Natural killer cell treated with Interleukin-12 subunit alpha and Interleukin-12 subunit beta and Interleukin-15 and Interleukin-18, amount 100 ng/mL, for 72 hours (primary cell): ENCODE measurements around the gene STAP2. TPM values are rescaled to one million over a fixed set of nuclear protein-coding genes. Genes with fewer than 3 reads are reported as not detected.

Source experiments
- ATAC-seq, 2 donors: fragments of 150-1000 bp; cut with Tn5 transposase in 1 of 2; sonication (Bioruptor Pico), chemical (Tn5 transposase) in 1 of 2; 2 replicates each; pipeline ENCODE4 v1.10.0; 2021
- DNase-seq: peaks from one replicate; pipeline ENCODE4 v3.0.0; 2022; ENCODE audit warnings: low spot score
- H3K27ac Mint-ChIP-seq, 2 donors: 1 replicate in 1 of 2; 2 replicates in 1 of 2; pipeline ENCODE4 v1.8.0; 2022; ENCODE audit warnings: mixed read lengths in 2 of 2, mild to moderate bottlenecking in 1 of 2, moderate library complexity in 1 of 2
- H3K27me3 Mint-ChIP-seq, 2 donors: 1 replicate in 1 of 2; 2 replicates in 1 of 2; pipeline ENCODE4 v1.8.0; 2022; ENCODE audit warnings: mixed read lengths in 2 of 2
- H3K36me3 Mint-ChIP-seq: one replicate; pipeline ENCODE4 v1.8.0; 2022; ENCODE audit warnings: mixed read lengths
- H3K4me1 Mint-ChIP-seq, 2 donors: 1 replicate in 1 of 2; 2 replicates in 1 of 2; pipeline ENCODE4 v1.8.0; 2022; ENCODE audit warnings: low read depth in 2 of 2, mixed read lengths in 2 of 2, mild to moderate bottlenecking in 1 of 2
- H3K4me3 Mint-ChIP-seq: one replicate; pipeline ENCODE4 v1.8.0; 2022; ENCODE audit warnings: mixed read lengths
- H3K9me3 Mint-ChIP-seq: 2 replicates; pipeline ENCODE4 v1.8.0; 2022; ENCODE audit warnings: mixed read lengths
- total RNA-seq, 2 donors: library from RNA; stranded (reverse); gene quantifications; one replicate each; pipeline ENCODE4 v1.2.3, GENCODE V29; 2022

The STAP2 gene
- total RNA-seq = 10 to 100 TPM in 1 of 2 donors, 1 to 10 TPM in 1; 7.3 to 12.8 TPM

GRCh38 chr19:4338441-4339355 lies at the start of gene STAP2:
STAP2 (minus strand) TSS chr19:4338827; CDS start chr19:4338753, 74 bp downstream.
- Mint-ChIP-seq H3K36me3 (no peaks in the 10 kb centered on the region), H3K27ac (peak within 1 kb of the TSS; percentile 71 to 88), H3K4me3 (peak within 1 kb of the TSS; percentile 91), H3K9me3 (peaks cover 11% of the 10 kb centered on the region), H3K4me1 (peaks cover 17 to 32% of the 10 kb centered on the region in 2 donors), H3K27me3 (no peaks in the 10 kb centered on the region)
- DNase-seq (peak; percentile 63), ATAC-seq (no peak)

GRCh38 chr19:4386041-4386782 lies 47.6 kb upstream of the STAP2 start:
- H3K9me3 Mint-ChIP-seq = no peaks in the 10 kb centered on the region
- H3K27ac Mint-ChIP-seq = no peak overlapping the region
- ATAC-seq (no peak), DNase-seq (no peak)
- no peaks in the 10 kb centered on the region for H3K27me3 Mint-ChIP-seq
- H3K36me3 Mint-ChIP-seq = no peaks in the 10 kb centered on the region
- H3K4me1 Mint-ChIP-seq = peaks cover 21 to 23% of the 10 kb centered on the region in 2 donors
- no peak overlapping the region for H3K4me3 Mint-ChIP-seq

GRCh38 chr19:4385291-4386040 lies 46.8 kb upstream of the STAP2 start:
- no peak overlapping the region for H3K4me3 Mint-ChIP-seq

GRCh38 chr19:4380254-4380727 lies 41.7 kb upstream of the STAP2 start:
- peak overlapping the region; percentile 67 to 94 for H3K27ac Mint-ChIP-seq
- no peaks in the 10 kb centered on the region for H3K36me3 Mint-ChIP-seq
- H3K4me3 Mint-ChIP-seq = peak overlapping the region; percentile 78
- no peaks in the 10 kb centered on the region for H3K9me3 Mint-ChIP-seq
- ATAC-seq (peak; percentile 69 to 82), DNase-seq (no peak)
- H3K4me1 Mint-ChIP-seq = peaks cover 42 to 50% of the 10 kb centered on the region in 2 donors
- no peaks in the 10 kb centered on the region for H3K27me3 Mint-ChIP-seq

More at GRCh38 chr19:4385291-4386040, 46.8 kb upstream of the STAP2 start:
- Mint-ChIP-seq H3K4me1 (peaks cover 23 to 27% of the 10 kb centered on the region in 2 donors), H3K9me3 (no peaks in the 10 kb centered on the region), H3K36me3 (no peaks in the 10 kb centered on the region), H3K27ac (no peak overlapping the region), H3K27me3 (no peaks in the 10 kb centered on the region)
- DNase-seq (no peak), ATAC-seq (no peak)

- Mint-ChIP-seq H3K4me3 (peak overlapping the region; percentile 78), H3K4me1 (peaks cover 42 to 50% of the 10 kb centered on the region in 2 donors), H3K27me3 (no peaks in the 10 kb centered on the region), H3K9me3 (no peaks in the 10 kb centered on the region), H3K36me3 (no peaks in the 10 kb centered on the region), H3K27ac (peak overlapping the region; percentile 67 to 94)
- ATAC-seq (peak; percentile 41 to 60), DNase-seq (no peak)
Measured at GRCh38 chr19:4379383-4380253, 41.0 kb upstream of the STAP2 start.

GRCh38 chr19:4378886-4379285 lies 40.3 kb upstream of the STAP2 start:
- H3K4me3 Mint-ChIP-seq = peak overlapping the region; percentile 78
- H3K9me3 Mint-ChIP-seq = no peaks in the 10 kb centered on the region
- no peak for DNase-seq
- peaks cover 45 to 53% of the 10 kb centered on the region in 2 donors for H3K4me1 Mint-ChIP-seq
- no peaks in the 10 kb centered on the region for H3K27me3 Mint-ChIP-seq
- no peaks in the 10 kb centered on the region for H3K36me3 Mint-ChIP-seq
- H3K27ac Mint-ChIP-seq = peak overlapping the region; percentile 67 to 94
- ATAC-seq = no peak

- DNase-seq = no peak
- Mint-ChIP-seq H3K27ac (peak overlapping the region; percentile 57 to 58), H3K36me3 (no peaks in the 10 kb centered on the region), H3K4me1 (peaks cover 48 to 55% of the 10 kb centered on the region in 2 donors), H3K27me3 (no peaks in the 10 kb centered on the region), H3K9me3 (no peaks in the 10 kb centered on the region), H3K4me3 (no peak overlapping the region)
- no peak for ATAC-seq
Measured at GRCh38 chr19:4376991-4377781, 38.6 kb upstream of the STAP2 start.

GRCh38 chr19:4376671-4376990 lies 38.0 kb upstream of the STAP2 start:
- Mint-ChIP-seq H3K36me3 (no peaks in the 10 kb centered on the region), H3K4me3 (no peak overlapping the region), H3K27ac (peak overlapping the region; percentile 57 to 58), H3K9me3 (no peaks in the 10 kb centered on the region), H3K4me1 (peaks cover 44 to 55% of the 10 kb centered on the region in 2 donors), H3K27me3 (no peaks in the 10 kb centered on the region)
- DNase-seq (no peak), ATAC-seq (no peak)

- H3K27ac Mint-ChIP-seq = peak overlapping the region; percentile 48 to 57
- ATAC-seq (no peak), DNase-seq (no peak)
- no peak overlapping the region for H3K4me3 Mint-ChIP-seq
- no peaks in the 10 kb centered on the region for H3K9me3 Mint-ChIP-seq
- no peaks in the 10 kb centered on the region for H3K27me3 Mint-ChIP-seq
- no peaks in the 10 kb centered on the region for H3K36me3 Mint-ChIP-seq
- H3K4me1 Mint-ChIP-seq = peaks cover 40 to 51% of the 10 kb centered on the region in 2 donors
Measured at GRCh38 chr19:4376028-4376670, 37.5 kb upstream of the STAP2 start.

GRCh38 chr19:4375164-4376027 lies 36.8 kb upstream of the STAP2 start:
- H3K4me1 Mint-ChIP-seq = peaks cover 40 to 50% of the 10 kb centered on the region in 2 donors
- H3K36me3 Mint-ChIP-seq = no peaks in the 10 kb centered on the region
- H3K27ac Mint-ChIP-seq = peak overlapping the region in 1 of 2 donors; percentile 48
- no peak for DNase-seq
- H3K4me3 Mint-ChIP-seq = no peak overlapping the region
- no peaks in the 10 kb centered on the region for H3K9me3 Mint-ChIP-seq
- H3K27me3 Mint-ChIP-seq = no peaks in the 10 kb centered on the region
- no peak for ATAC-seq

- Mint-ChIP-seq H3K9me3 (no peaks in the 10 kb centered on the region), H3K27me3 (no peaks in the 10 kb centered on the region), H3K27ac (no peak overlapping the region), H3K36me3 (no peaks in the 10 kb centered on the region), H3K4me3 (no peak overlapping the region), H3K4me1 (peaks cover 36 to 44% of the 10 kb centered on the region in 2 donors)
- ATAC-seq (no peak), DNase-seq (no peak)
Measured at GRCh38 chr19:4374498-4375163, 36.0 kb upstream of the STAP2 start.
